ENCODE results near the gene SLC17A9. TPM values are rescaled to one million over a fixed set of nuclear protein-coding genes. Genes with fewer than 3 reads are reported as not detected.

SLC17A9 gene
- total RNA-seq, result 0.24 to 1.2 TPM (median 0.79 TPM) in 3 replicates
- long read RNA-seq, result 0 reads

DNA sequence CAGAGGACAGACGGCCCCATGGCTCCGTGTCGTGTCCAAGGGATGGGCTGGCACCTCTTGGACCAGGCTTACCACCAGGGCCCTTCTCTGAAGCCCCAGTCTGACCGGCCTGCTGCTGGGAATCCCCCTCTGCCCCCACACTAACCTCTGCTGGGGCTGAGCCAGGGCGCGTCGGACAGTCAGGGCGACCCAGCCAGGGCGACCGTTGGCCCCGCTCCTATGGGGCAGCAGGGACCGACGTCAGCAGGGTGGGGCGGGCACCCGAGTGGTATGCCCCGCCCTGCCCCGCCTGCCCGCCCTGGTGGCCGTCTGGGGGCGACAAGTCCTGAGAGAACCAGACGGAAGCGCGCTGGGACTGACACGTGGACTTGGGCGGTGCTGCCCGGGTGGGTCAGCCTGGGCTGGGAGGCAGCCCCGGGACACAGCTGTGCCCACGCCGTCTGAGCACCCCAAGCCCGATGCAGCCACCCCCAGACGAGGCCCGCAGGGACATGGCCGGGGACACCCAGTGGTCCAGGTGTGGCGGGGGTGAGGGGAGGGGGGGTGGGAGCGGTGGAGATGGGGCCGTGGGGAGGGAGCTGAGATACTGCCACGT is at the start of gene SLC17A9:
Gene SLC17A9, plus strand, starts transcription at position 337 of the 595 bp plus-strand sequence. Its CDS starts 122 bp downstream, at position 459.
- no peak within 1 kb of the TSS for H3K4me3 Mint-ChIP-seq (ENCODE audit: unreplicated experiment)
- H3K9me3 Mint-ChIP-seq (ENCODE audit: low read depth), result peaks cover 4% of the 10 kb centered on the region
- DNase-seq (ENCODE audit: low spot score), result no peak
- TF ChIP-seq, protein P1, sequence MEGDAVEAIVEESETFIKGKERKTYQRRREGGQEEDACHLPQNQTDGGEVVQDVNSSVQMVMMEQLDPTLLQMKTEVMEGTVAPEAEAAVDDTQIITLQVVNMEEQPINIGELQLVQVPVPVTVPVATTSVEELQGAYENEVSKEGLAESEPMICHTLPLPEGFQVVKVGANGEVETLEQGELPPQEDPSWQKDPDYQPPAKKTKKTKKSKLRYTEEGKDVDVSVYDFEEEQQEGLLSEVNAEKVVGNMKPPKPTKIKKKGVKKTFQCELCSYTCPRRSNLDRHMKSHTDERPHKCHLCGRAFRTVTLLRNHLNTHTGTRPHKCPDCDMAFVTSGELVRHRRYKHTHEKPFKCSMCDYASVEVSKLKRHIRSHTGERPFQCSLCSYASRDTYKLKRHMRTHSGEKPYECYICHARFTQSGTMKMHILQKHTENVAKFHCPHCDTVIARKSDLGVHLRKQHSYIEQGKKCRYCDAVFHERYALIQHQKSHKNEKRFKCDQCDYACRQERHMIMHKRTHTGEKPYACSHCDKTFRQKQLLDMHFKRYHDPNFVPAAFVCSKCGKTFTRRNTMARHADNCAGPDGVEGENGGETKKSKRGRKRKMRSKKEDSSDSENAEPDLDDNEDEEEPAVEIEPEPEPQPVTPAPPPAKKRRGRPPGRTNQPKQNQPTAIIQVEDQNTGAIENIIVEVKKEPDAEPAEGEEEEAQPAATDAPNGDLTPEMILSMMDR (IDR thresholded peaks at IDR 0.05), result no peak
- peaks cover 8% of the 10 kb centered on the region for H3K4me1 Mint-ChIP-seq (ENCODE audit: low read depth)
- no peaks in the 10 kb centered on the region for H3K27me3 Mint-ChIP-seq (ENCODE audit: low read depth)
- peaks cover 14% of the 10 kb centered on the region for H3K36me3 Mint-ChIP-seq (ENCODE audit: low read depth)
- no peak within 1 kb of the TSS for H3K27ac Mint-ChIP-seq (ENCODE audit: unreplicated experiment)

- peaks cover 39% of the 10 kb centered on the region for H3K36me3 Mint-ChIP-seq (ENCODE audit: low read depth)
- DNase-seq (ENCODE audit: low spot score), result no peak
Observed at GRCh38 chr20:62902926-62903615, 49.4 kb upstream of the SLC17A9 start.

GRCh38 chr20:62905536-62906117 is 46.9 kb upstream of the SLC17A9 start:
- Mint-ChIP-seq H3K27ac (ENCODE audit: unreplicated experiment) (no peak overlapping the region), H3K27me3 (ENCODE audit: low read depth) (no peaks in the 10 kb centered on the region), H3K4me3 (ENCODE audit: unreplicated experiment) (no peak overlapping the region), H3K4me1 (ENCODE audit: low read depth) (peaks cover 7% of the 10 kb centered on the region), H3K36me3 (ENCODE audit: low read depth) (peaks cover 52% of the 10 kb centered on the region), H3K9me3 (ENCODE audit: low read depth) (no peaks in the 10 kb centered on the region)
- TF ChIP-seq, protein P1 (IDR thresholded peaks at IDR 0.05), result no peak
- no peak for DNase-seq (ENCODE audit: low spot score)

More at GRCh38 chr20:62902926-62903615, 49.4 kb upstream of the SLC17A9 start:
- no peaks in the 10 kb centered on the region for H3K27me3 Mint-ChIP-seq (ENCODE audit: low read depth)
- peaks cover 11% of the 10 kb centered on the region for H3K4me1 Mint-ChIP-seq (ENCODE audit: low read depth)
- H3K27ac Mint-ChIP-seq (ENCODE audit: unreplicated experiment), result no peak overlapping the region
- TF ChIP-seq, protein P1 (IDR thresholded peaks at IDR 0.05), result no peak
- no peak overlapping the region for H3K4me3 Mint-ChIP-seq (ENCODE audit: unreplicated experiment)
- no peaks in the 10 kb centered on the region for H3K9me3 Mint-ChIP-seq (ENCODE audit: low read depth)

DNA sequence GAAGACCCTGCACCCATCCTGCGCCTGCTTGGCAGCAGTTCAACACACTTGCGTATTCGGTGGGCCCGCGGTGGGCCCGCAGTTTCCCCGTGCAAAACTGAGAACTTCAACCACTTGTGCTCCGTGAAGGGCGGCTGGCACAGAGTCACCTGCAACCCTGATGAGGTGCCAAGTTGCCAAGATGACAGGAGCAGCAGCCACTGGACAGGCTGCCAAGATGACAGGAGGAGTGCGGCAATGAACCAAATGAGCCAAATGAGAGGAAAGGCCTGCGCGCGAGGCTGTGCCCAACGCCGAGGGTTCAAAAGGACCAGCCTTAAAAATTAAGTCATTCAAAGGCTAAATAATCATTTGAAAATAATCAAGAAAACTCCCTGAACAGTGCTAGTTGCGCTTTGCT is 46.3 kb upstream of the SLC17A9 start:
- H3K4me3 Mint-ChIP-seq (ENCODE audit: unreplicated experiment), result no peak overlapping the region
- H3K27me3 Mint-ChIP-seq (ENCODE audit: low read depth), result no peaks in the 10 kb centered on the region
- H3K9me3 Mint-ChIP-seq (ENCODE audit: low read depth), result no peaks in the 10 kb centered on the region
- peaks cover 7% of the 10 kb centered on the region for H3K4me1 Mint-ChIP-seq (ENCODE audit: low read depth)
- H3K36me3 Mint-ChIP-seq (ENCODE audit: low read depth), result peaks cover 55% of the 10 kb centered on the region
- TF ChIP-seq, protein P1 (IDR thresholded peaks at IDR 0.05), result no peak
- DNase-seq (ENCODE audit: low spot score), result no peak
- no peak overlapping the region for H3K27ac Mint-ChIP-seq (ENCODE audit: unreplicated experiment)

DNA sequence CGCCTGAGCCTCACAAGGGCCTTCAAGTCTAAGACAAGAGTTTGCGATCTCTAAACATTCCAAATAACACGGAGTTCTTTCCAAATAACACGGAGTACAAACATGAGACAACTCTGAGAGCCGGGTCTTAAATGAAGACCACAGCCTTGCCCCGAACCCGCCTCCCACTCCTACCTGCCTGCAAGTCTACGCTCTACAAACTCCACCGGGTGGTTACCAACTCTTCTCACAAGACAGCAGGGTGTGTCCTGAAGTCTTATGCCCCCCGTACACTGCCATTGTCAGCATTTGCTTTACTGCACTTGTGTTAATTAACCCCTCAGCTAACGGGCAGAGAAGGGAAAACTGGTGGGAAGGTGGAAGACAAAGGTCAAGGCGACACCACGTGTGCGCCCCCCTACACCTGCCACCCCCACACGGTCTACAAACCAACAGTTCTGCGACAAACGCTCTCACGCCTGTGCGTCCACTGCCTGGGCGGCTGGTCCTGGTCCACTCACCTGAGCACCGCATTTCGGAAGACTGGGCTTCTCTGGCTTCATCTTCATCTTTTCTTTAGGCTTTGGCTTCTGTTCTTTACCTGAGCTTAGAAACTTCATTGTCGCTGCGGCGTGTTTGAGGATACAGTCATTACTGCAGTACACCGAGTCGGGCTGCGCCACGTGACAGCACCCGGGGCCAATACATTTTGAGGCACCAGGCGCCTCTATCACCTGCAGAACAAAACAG is 45.7 kb upstream of the SLC17A9 start:
- H3K27ac Mint-ChIP-seq (ENCODE audit: unreplicated experiment), result no peak overlapping the region
- no peaks in the 10 kb centered on the region for H3K27me3 Mint-ChIP-seq (ENCODE audit: low read depth)
- peaks cover 55% of the 10 kb centered on the region for H3K36me3 Mint-ChIP-seq (ENCODE audit: low read depth)
- DNase-seq (ENCODE audit: low spot score), result no peak
- peaks cover 7% of the 10 kb centered on the region for H3K4me1 Mint-ChIP-seq (ENCODE audit: low read depth)
- no peaks in the 10 kb centered on the region for H3K9me3 Mint-ChIP-seq (ENCODE audit: low read depth)
- H3K4me3 Mint-ChIP-seq (ENCODE audit: unreplicated experiment), result no peak overlapping the region
- TF ChIP-seq, protein P1 (IDR thresholded peaks at IDR 0.05), result no peak
